HEK293T (cell line): ENCODE data around the gene ZNF385B.

Experiments
- FOXA1 ChIP-seq: fragments of 450-650 bp; IDR thresholded peaks from 2 replicates; pipeline ENCODE4 v1.6.1; 2016; ENCODE audit warnings: mild to moderate bottlenecking
- FOXK2 ChIP-seq: fragments of 450-650 bp; IDR thresholded peaks from 2 replicates; pipeline ENCODE4 v1.6.1; 2016; ENCODE audit warnings: mild to moderate bottlenecking
- LEF1 ChIP-seq: fragments of 450-650 bp; IDR thresholded peaks from 2 replicates; pipeline ENCODE4 v1.6.1; 2017; ENCODE audit warnings: mild to moderate bottlenecking, borderline replicate concordance
- NFRKB ChIP-seq: fragments of 450-650 bp; IDR thresholded peaks from 2 replicates; pipeline ENCODE4 v1.6.1; 2016; ENCODE audit warnings: mild to moderate bottlenecking, moderate library complexity
- SP1 ChIP-seq: fragments of 450-650 bp; IDR thresholded peaks from 2 replicates; pipeline ENCODE4 v1.6.1; 2017
- ZNF384 ChIP-seq: fragments of 450-650 bp; IDR thresholded peaks from 2 replicates; pipeline ENCODE4 v1.6.1; 2016

GRCh38 chr2:179579800-179580199 lies 281.6 kb downstream of the ZNF385B start:
- TF ChIP-seq FOXK2 (no peak), SP1 (no peak), NFRKB (no peak), LEF1 (no peak), ZNF384 (no peak), FOXA1 (no peak)
